IMR-90 (cell line): ENCODE data around the gene POU2F1.

Experiments used
- BHLHE40 ChIP-seq: fragments of 150-350 bp; IDR thresholded peaks from 2 replicates; pipeline ENCODE4 v1.6.1; 2016; ENCODE audit warnings: mild to moderate bottlenecking, low read depth, low read length
- CEBPB ChIP-seq: IDR thresholded peaks from 2 replicates; pipeline ENCODE4 v1.6.1; 2012; ENCODE audit warnings: low read depth, low read length, improper control_type of control experiment
- ELK1 ChIP-seq: fragments of 150-350 bp; IDR thresholded peaks from 2 replicates; pipeline ENCODE4 v1.6.1; 2016; ENCODE audit warnings: low read depth, mild to moderate bottlenecking, low read length, moderate library complexity, borderline replicate concordance
- FOS ChIP-seq: fragments of 150-350 bp; IDR thresholded peaks from 2 replicates; pipeline ENCODE4 v1.6.1; 2016; ENCODE audit warnings: low read depth, low read length
- MAFK ChIP-seq: IDR thresholded peaks from 2 replicates; pipeline ENCODE4 v1.6.1; 2012; ENCODE audit warnings: low read depth, low read length, improper control_type of control experiment
- MAZ ChIP-seq: IDR thresholded peaks from 2 replicates; pipeline ENCODE4 v1.6.1; 2012; ENCODE audit warnings: low read depth, mild to moderate bottlenecking, low read length, improper control_type of control experiment, moderate library complexity, borderline replicate concordance
- NFE2L2 ChIP-seq: fragments of 150-350 bp; IDR thresholded peaks from 2 replicates; pipeline ENCODE4 v1.6.1; 2016; ENCODE audit warnings: low read depth, mild to moderate bottlenecking, low read length
- POLR2A ChIP-seq: IDR thresholded peaks from 2 replicates; pipeline ENCODE4 v1.6.1; 2012; ENCODE audit warnings: mild to moderate bottlenecking, low read depth, low read length
- RAD21 ChIP-seq: IDR thresholded peaks from 2 replicates; pipeline ENCODE4 v1.6.1; 2012; ENCODE audit warnings: low read length, improper control_type of control experiment
- RCOR1 ChIP-seq: IDR thresholded peaks from 2 replicates; pipeline ENCODE4 v1.6.1; 2012; ENCODE audit warnings: mild to moderate bottlenecking, low read length, improper control_type of control experiment; ENCODE audit not compliant: insufficient replicate concordance
- RFX5 ChIP-seq: IDR thresholded peaks from 2 replicates; pipeline ENCODE4 v1.8.0; 2012; ENCODE audit warnings: low read depth, mild to moderate bottlenecking, low read length, moderate library complexity
- TF ChIP-seq, protein P1 (sequence below): conservative IDR thresholded peaks from 2 replicates; pipeline ENCODE4 v1.5.1; 2012; ENCODE audit warnings: mild to moderate bottlenecking, low read depth, low read length, improper control_type of control experiment

GRCh38 chr1:167185974-167186657 lies 34.6 kb upstream of the POU2F1 start:
- no peak for TF ChIP-seq POLR2A
- TF ChIP-seq RAD21, result no peak
- TF ChIP-seq, protein P1, sequence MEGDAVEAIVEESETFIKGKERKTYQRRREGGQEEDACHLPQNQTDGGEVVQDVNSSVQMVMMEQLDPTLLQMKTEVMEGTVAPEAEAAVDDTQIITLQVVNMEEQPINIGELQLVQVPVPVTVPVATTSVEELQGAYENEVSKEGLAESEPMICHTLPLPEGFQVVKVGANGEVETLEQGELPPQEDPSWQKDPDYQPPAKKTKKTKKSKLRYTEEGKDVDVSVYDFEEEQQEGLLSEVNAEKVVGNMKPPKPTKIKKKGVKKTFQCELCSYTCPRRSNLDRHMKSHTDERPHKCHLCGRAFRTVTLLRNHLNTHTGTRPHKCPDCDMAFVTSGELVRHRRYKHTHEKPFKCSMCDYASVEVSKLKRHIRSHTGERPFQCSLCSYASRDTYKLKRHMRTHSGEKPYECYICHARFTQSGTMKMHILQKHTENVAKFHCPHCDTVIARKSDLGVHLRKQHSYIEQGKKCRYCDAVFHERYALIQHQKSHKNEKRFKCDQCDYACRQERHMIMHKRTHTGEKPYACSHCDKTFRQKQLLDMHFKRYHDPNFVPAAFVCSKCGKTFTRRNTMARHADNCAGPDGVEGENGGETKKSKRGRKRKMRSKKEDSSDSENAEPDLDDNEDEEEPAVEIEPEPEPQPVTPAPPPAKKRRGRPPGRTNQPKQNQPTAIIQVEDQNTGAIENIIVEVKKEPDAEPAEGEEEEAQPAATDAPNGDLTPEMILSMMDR, result no peak
- TF ChIP-seq ELK1, result no peak
- no peak for TF ChIP-seq FOS
- TF ChIP-seq RFX5, result no peak
- TF ChIP-seq CEBPB, result no peak
- no peak for TF ChIP-seq BHLHE40
- no peak for TF ChIP-seq NFE2L2
- no peak for TF ChIP-seq RCOR1
- no peak for TF ChIP-seq MAFK
- TF ChIP-seq MAZ, result no peak
